GM11168 (cell line): ENCODE results near the gene RBM34.
"Not testable (repeated sequence)": the region's sequence is repeated elsewhere in the genome, so short reads cannot be mapped to it uniquely, and the experiment has no call there.

ENCODE experiments used
- in situ Hi-C: fragments of 300-500 bp; cut with MboI; formaldehyde crosslinking; loops from one replicate; pipeline ENCODE4 v1.12.0; 2022; ENCODE audit warnings: low sequenced_read_pairs; ENCODE audit not compliant: unreplicated experiment

The RBM34 gene

GRCh38 chr1:235160957-235161684 is at the start of gene RBM34:
RBM34 (minus strand) TSS chr1:235161250; CDS start chr1:235161226, 24 bp downstream.
- in situ Hi-C loops = no loop called here

- in situ Hi-C loops = no loop called here
Measured at GRCh38 chr1:235207209-235207565, 46.1 kb upstream of the RBM34 start.

GRCh38 chr1:235206533-235207208 is 45.6 kb upstream of the RBM34 start:
- in situ Hi-C loops = no loop called here

- in situ Hi-C loops = no loop called here
Measured at GRCh38 chr1:235205687-235206086, 44.6 kb upstream of the RBM34 start.

- in situ Hi-C loops = no loop called here
Measured at GRCh38 chr1:235203428-235203827, 42.4 kb upstream of the RBM34 start.

- in situ Hi-C loops = not testable (repeated sequence)
Measured at GRCh38 chr1:235202447-235202846, 41.4 kb upstream of the RBM34 start.

- in situ Hi-C loops = no loop called here
Measured at GRCh38 chr1:235199441-235199840, 38.4 kb upstream of the RBM34 start.

- in situ Hi-C loops = no loop called here
Measured at GRCh38 chr1:235190431-235190830, 29.4 kb upstream of the RBM34 start.

- in situ Hi-C loops = no loop called here
Measured at GRCh38 chr1:235187316-235187715, 26.3 kb upstream of the RBM34 start.

GRCh38 chr1:235181561-235182245 is 20.7 kb upstream of the RBM34 start:
- in situ Hi-C loops = no loop called here

- in situ Hi-C loops = no loop called here
Measured at GRCh38 chr1:235180916-235181460, 19.9 kb upstream of the RBM34 start.

GRCh38 chr1:235176486-235176885 is 15.4 kb upstream of the RBM34 start:
- in situ Hi-C loops = no loop called here

GRCh38 chr1:235169986-235170385 is 8.9 kb upstream of the RBM34 start:
- in situ Hi-C loops = no loop called here

GRCh38 chr1:235168375-235168774 is 7.3 kb upstream of the RBM34 start:
- in situ Hi-C loops = no loop called here

GRCh38 chr1:235161685-235162327 is 756 bp upstream of the RBM34 start:
- in situ Hi-C loops = no loop called here

- in situ Hi-C loops = no loop called here
Measured at GRCh38 chr1:235160383-235160956, 580 bp downstream of the RBM34 start.

- in situ Hi-C loops = not testable (repeated sequence)
Measured at GRCh38 chr1:235159930-235160329, 1.1 kb downstream of the RBM34 start.

- in situ Hi-C loops = not testable (repeated sequence)
Measured at GRCh38 chr1:235159284-235159683, 1.8 kb downstream of the RBM34 start.

GRCh38 chr1:235158680-235159079 is 2.4 kb downstream of the RBM34 start:
- in situ Hi-C loops = no loop called here

- in situ Hi-C loops = no loop called here
Measured at GRCh38 chr1:235157150-235157549, 3.9 kb downstream of the RBM34 start.
